ENCODE data around the gene ATP13A3.

- no peak for TF ChIP-seq POLR2AphosphoS5 (IDR thresholded peaks at IDR 0.05)
- no peak for TF ChIP-seq CTCF (IDR thresholded peaks at IDR 0.05)
- no peak for TF ChIP-seq EP300 (IDR thresholded peaks at IDR 0.05; ENCODE audit: low read depth)
Observed at GRCh38 chr3:194487289-194488054, 670 bp upstream of the ATP13A3 start.

All from transverse colon (tissue), 4 donors.